ENCODE results near the gene ZNF521.

Gene ZNF521

DNA sequence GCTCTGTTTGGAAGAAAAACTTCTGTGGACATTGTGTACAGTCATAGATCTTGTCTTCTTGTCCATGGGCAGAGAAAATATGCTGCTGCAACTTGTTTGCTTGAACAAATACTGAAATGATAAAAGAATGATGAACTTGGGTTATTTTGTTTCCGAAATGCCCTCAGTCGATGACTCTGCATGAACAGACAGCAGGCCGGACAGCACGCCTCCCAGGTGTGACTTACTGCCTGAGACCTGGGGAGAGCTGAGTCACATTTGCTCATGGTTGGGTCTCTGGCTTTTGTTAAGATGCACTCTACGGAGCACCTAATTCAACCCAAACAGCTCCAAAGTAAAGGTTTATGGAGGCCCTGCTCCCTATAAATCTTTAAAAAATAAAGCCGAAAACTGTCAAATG lies 262.5 kb downstream of the ZNF521 start:
- no peak for DNase-seq (ENCODE audit: extremely low read depth, low read depth)
- TF ChIP-seq, protein P1, sequence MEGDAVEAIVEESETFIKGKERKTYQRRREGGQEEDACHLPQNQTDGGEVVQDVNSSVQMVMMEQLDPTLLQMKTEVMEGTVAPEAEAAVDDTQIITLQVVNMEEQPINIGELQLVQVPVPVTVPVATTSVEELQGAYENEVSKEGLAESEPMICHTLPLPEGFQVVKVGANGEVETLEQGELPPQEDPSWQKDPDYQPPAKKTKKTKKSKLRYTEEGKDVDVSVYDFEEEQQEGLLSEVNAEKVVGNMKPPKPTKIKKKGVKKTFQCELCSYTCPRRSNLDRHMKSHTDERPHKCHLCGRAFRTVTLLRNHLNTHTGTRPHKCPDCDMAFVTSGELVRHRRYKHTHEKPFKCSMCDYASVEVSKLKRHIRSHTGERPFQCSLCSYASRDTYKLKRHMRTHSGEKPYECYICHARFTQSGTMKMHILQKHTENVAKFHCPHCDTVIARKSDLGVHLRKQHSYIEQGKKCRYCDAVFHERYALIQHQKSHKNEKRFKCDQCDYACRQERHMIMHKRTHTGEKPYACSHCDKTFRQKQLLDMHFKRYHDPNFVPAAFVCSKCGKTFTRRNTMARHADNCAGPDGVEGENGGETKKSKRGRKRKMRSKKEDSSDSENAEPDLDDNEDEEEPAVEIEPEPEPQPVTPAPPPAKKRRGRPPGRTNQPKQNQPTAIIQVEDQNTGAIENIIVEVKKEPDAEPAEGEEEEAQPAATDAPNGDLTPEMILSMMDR (IDR thresholded peaks at IDR 0.05; ENCODE audit: low read depth, low read length): no peak

DNA sequence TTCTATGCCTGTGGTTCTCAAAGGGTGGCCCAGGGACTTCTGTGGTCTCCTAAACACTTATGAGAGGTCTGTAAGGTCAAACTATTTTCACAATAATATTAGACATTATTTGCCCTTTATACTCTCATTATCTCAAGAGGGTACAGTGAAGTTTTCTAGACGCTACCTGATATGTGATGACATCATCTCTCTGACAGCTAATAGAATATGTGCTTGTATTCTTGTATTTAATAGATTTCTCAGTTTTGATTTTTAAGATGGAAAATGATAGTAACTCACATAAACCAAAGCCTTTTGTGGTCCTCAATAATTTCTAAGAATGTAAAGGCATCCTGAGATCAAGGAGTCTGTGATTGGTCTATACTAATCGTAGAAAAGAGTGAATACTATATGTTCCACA lies 265.1 kb downstream of the ZNF521 start:
- TF ChIP-seq, protein P1 (IDR thresholded peaks at IDR 0.05; ENCODE audit: low read depth, low read length): no peak
- DNase-seq (ENCODE audit: extremely low read depth, low read depth): no peak

DNA sequence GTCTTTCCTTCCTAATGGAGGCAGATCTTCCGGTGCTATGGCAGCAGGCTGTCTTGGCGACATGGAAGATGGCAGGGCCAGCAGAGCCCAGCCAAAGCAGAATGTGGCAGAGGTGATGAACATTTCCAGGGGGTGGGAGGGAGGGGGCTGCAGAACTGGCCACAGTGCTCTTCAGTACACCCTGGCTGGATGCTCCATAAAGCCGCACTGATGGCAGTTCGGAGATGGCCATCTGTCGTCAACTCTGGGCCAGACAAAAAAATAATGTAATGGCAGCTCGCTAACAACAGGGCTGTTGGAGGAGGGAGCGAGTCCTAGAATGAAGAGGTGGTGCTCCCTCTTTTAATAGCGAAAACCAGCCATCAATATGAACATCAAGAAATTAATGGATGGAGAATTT lies 271.0 kb downstream of the ZNF521 start:
- DNase-seq (ENCODE audit: extremely low read depth, low read depth): no peak
- TF ChIP-seq, protein P1 (IDR thresholded peaks at IDR 0.05; ENCODE audit: low read depth, low read length): no peak

DNA sequence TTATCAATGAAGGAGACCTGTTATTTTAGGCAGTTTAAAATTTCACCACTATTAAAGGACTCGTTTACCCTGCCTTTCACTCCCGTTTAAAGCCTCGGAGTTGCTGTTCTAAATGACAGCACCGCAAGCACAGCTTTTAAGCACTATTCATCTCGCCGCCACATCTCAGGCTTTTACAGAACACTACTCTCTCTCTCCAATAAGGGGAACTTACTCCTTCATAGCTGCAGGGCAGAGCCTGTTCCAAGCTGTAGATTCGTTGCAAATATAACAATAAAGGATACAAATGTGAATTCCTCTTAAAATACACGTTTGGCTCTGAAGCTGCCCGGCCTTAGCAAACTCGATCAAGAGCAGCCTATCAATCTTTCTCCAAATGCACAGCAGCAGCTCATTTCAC lies 271.8 kb downstream of the ZNF521 start:
- TF ChIP-seq, protein P1 (IDR thresholded peaks at IDR 0.05; ENCODE audit: low read depth, low read length): no peak
- DNase-seq (ENCODE audit: extremely low read depth, low read depth): no peak

DNA sequence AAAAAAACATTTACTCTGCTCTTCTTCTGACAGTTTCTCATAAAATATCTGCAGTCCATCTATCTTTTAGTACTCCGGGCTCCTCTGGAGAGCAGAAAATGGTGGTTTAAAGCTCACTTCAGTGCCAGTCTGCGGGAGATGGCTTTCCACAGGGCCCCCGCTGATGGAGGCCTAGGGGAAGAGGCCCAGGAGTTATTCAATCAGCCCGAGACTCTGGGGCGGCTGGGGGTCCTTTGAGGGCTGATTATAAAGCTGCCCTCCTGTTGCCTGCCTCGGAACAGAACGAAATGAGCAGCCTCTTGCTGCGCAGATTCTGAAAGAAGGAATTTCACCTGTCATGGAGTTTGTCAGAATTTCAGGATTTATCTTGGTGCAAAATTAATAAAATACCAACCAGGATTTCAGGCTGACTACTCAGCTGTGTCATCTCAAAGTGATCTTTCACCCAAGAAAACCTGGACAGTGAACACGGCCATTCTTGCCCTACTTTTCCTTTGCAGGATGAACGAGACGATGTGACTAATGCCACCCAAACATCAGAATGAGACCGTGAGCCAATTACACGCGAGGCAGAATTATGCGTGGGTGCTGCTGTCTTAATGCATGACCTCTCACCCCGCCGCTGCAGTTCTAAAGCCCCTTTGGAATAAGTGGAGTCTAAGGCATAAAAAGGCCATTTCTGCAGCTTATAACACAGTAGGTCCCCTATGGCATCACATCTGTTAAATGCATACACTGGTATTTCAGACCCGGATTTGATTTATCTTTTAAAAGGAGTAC lies 273.8 kb downstream of the ZNF521 start:
- TF ChIP-seq, protein P1 (IDR thresholded peaks at IDR 0.05; ENCODE audit: low read depth, low read length): no peak
- DNase-seq (ENCODE audit: extremely low read depth, low read depth): no peak

DNA sequence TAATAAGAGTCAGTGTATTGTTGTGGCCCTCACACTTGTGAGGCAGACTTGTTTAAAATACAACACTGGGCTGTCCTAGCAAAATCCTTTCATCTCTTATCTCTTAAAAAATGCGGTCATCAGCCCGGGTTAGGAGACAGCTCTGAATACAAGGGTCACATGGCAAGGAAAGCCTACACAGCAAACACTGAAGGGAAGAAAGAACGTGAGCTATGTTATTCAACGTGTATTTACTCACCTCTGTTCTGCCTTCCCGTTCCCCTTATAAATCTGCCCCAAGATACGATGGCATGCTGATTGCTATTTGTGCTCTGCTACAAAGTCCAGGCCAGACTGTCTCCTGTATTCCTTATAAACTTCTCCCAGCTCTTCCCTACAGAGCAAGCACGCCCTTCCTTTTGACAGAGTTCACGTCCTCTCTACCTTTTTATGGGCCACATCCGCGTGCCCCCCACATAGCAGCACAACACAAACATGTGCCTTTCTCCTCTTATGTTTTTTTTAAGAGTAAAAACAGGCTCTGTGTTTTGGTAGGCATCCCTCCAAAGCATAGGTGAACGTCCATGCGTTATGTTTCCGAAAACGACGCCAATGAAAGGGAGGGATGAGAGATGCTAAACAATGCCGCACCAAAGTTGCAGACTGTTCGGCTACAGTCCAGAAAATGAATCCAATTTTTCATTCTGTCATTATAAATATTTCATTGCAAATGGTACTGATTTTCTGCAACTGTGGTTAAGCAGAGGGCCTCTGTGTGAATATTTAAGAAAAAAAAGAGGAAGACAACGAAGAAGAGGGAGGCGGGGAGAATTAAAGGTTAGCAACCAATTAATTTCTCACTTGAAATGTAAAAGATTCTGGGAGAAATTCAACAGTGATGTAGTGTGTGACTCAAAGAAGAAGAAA lies 274.7 kb downstream of the ZNF521 start:
- TF ChIP-seq, protein P1 (IDR thresholded peaks at IDR 0.05; ENCODE audit: low read depth, low read length): no peak
- DNase-seq (ENCODE audit: extremely low read depth, low read depth): no peak

DNA sequence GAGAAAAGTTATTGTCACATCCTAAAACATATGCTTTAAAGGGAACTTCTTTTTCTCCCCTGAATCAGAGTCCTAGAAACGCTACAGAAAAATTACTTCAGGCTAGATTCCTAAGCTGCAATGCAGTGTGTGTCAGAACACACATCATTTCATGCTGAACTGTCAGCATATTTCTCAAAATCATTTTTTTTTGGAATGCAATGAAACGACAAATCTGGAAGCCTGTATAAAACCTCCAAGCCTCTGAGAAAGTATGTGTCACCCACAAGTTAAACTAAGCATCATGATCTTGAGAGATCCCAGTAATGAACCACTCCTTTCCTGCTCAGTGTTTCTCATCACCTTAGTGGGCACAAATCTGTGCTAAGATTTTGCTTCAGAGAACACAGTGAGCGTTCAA lies 276.2 kb downstream of the ZNF521 start:
- TF ChIP-seq, protein P1 (IDR thresholded peaks at IDR 0.05; ENCODE audit: low read depth, low read length): no peak
- no peak for DNase-seq (ENCODE audit: extremely low read depth, low read depth)

Measured in AG09319 (cell line).